Measurements from ENCODE around the gene GNG3.
"Not testable (repeated sequence)": the region's sequence is repeated elsewhere in the genome, so short reads cannot be mapped to it uniquely, and the experiment has no call there.

Gene GNG3

GRCh38 chr11:62667460-62667859 is 40.0 kb upstream of the GNG3 start:
- Histone ChIP-seq H3K27me3 (replicated peaks in 2 of 5; ENCODE audit: control insufficient read depth in 4 of 5, insufficient read depth in 5 of 5, low read length in 4 of 5) (no peaks in the 10 kb centered on the region), H3K36me3 (ENCODE audit: control insufficient read depth in 4 of 4, insufficient read depth in 4 of 4, low read length in 3 of 4) (peaks cover 0 to 36% (median 14%) of the 10 kb centered on the region in 4 experiments), H3K4me1 (ENCODE audit: control extremely low read depth in 1 of 4, control insufficient read depth in 4 of 4, insufficient read depth in 4 of 4, low read length in 3 of 4) (peaks cover 4 to 55% (median 44%) of the 10 kb centered on the region in 4 experiments), H3K9me3 (ENCODE audit: control extremely low read depth in 1 of 5, control insufficient read depth in 4 of 5, insufficient read depth in 2 of 5, low read depth in 1 of 5, low read length in 4 of 5) (no peaks in the 10 kb centered on the region), H3K4me3 (ENCODE audit: control insufficient read depth in 1 of 7, extremely low read depth in 1 of 7, insufficient read depth in 4 of 7, low read depth in 2 of 7, low read length in 6 of 7) (peak overlapping the region in 1 of 7 experiments; percentile 96), H3K27ac (ENCODE audit: insufficient read depth in 1 of 2, low read depth in 1 of 2, low read length in 2 of 2, poor library complexity in 1 of 2, severe bottlenecking in 2 of 2) (peak overlapping the region in 1 of 2 experiments; percentile 9)
- WGBS (ENCODE audit: insufficient coverage): no CpG with 5 or more reads among the region's 2 CpGs
- POLR2A ChIA-PET: interaction anchor here (0.8 to 1.0 kb wide), 2 partner anchors 76 to 124 kb away, joined by 3 read pairs; partner anchors contain the start of gene TUT1
- CTCF ChIA-PET: interaction anchor here (1.0 to 9.4 kb wide), 9 partner anchors 8 to 74 kb away, joined by 3 to 33 read pairs (median 13); partner anchors contain the start of genes GANAB, TUT1 and UBXN1
- DNase-seq: no peak

- Histone ChIP-seq H3K27me3 (replicated peaks in 2 of 5; ENCODE audit: control insufficient read depth in 4 of 5, insufficient read depth in 5 of 5, low read length in 4 of 5) (no peaks in the 10 kb centered on the region), H3K9me3 (ENCODE audit: control extremely low read depth in 1 of 5, control insufficient read depth in 4 of 5, insufficient read depth in 2 of 5, low read depth in 1 of 5, low read length in 4 of 5) (no peaks in the 10 kb centered on the region), H3K27ac (ENCODE audit: insufficient read depth in 1 of 2, low read depth in 1 of 2, low read length in 2 of 2, poor library complexity in 1 of 2, severe bottlenecking in 2 of 2) (peak overlapping the region in 1 of 2 experiments; percentile 59), H3K36me3 (ENCODE audit: control insufficient read depth in 4 of 4, insufficient read depth in 4 of 4, low read length in 3 of 4) (peaks cover 0 to 39% (median 14%) of the 10 kb centered on the region in 4 experiments), H3K4me1 (ENCODE audit: control extremely low read depth in 1 of 4, control insufficient read depth in 4 of 4, insufficient read depth in 4 of 4, low read length in 3 of 4) (peaks cover 4 to 63% (median 45%) of the 10 kb centered on the region in 4 experiments), H3K4me3 (ENCODE audit: control insufficient read depth in 1 of 7, extremely low read depth in 1 of 7, insufficient read depth in 4 of 7, low read depth in 2 of 7, low read length in 6 of 7) (peak overlapping the region in 1 of 7 experiments; percentile 34)
- DNase-seq: no peak
- POLR2A ChIA-PET: interaction anchor here (2.3 to 2.5 kb wide), 2 partner anchors 17 to 23 kb away, joined by 7 to 16 read pairs; partner anchors contain the start of genes GANAB and INTS5
- 100% methylated on average over 3 of the region's 4 CpGs for whole genome bisulfite sequencing (ENCODE audit: insufficient coverage)
- CTCF ChIA-PET: interaction anchor here (0.8 to 9.4 kb wide), 5 partner anchors 11 to 57 kb away, joined by 3 to 33 read pairs (median 9); partner anchors contain the start of genes EML3, GANAB, ROM1 and UBXN1
Observed at GRCh38 chr11:62669420-62670161, 37.9 kb upstream of the GNG3 start.

- DNase-seq: peak in 2 of 3 donors; percentile 72 to 79
- POLR2A ChIA-PET: interaction anchor here (0.9 to 2.6 kb wide), 8 partner anchors 10 to 185 kb away, joined by 3 to 20 read pairs (median 6); partner anchors contain the start of genes GANAB, INTS5, TTC9C and TUT1
- no peaks in the 10 kb centered on the region for H3K9me3 ChIP-seq (ENCODE audit: control extremely low read depth in 1 of 5, control insufficient read depth in 4 of 5, insufficient read depth in 2 of 5, low read depth in 1 of 5, low read length in 4 of 5)
- H3K4me1 ChIP-seq (ENCODE audit: control extremely low read depth in 1 of 4, control insufficient read depth in 4 of 4, insufficient read depth in 4 of 4, low read length in 3 of 4): peaks cover under 1 to 55% (median 37%) of the 10 kb centered on the region in 4 experiments
- CTCF ChIA-PET: interaction anchor here (0.8 to 9.4 kb wide), 9 partner anchors 10 to 79 kb away, joined by 3 to 33 read pairs (median 4); partner anchors contain the start of genes GANAB and TUT1
- H3K27ac ChIP-seq (ENCODE audit: insufficient read depth in 1 of 2, low read depth in 1 of 2, low read length in 2 of 2, poor library complexity in 1 of 2, severe bottlenecking in 2 of 2): peak overlapping the region; percentile 84 to 89
- WGBS (ENCODE audit: insufficient coverage): 0% methylated on average over 14 of the region's 17 CpGs
- H3K4me3 ChIP-seq (ENCODE audit: control insufficient read depth in 1 of 7, extremely low read depth in 1 of 7, insufficient read depth in 4 of 7, low read depth in 2 of 7, low read length in 6 of 7): peak overlapping the region; percentile 82 to 100 (median 94)
- H3K27me3 ChIP-seq (replicated peaks in 2 of 5; ENCODE audit: control insufficient read depth in 4 of 5, insufficient read depth in 5 of 5, low read length in 4 of 5): no peaks in the 10 kb centered on the region
- peaks cover 2 to 38% (median 17%) of the 10 kb centered on the region in 4 experiments for H3K36me3 ChIP-seq (ENCODE audit: control insufficient read depth in 4 of 4, insufficient read depth in 4 of 4, low read length in 3 of 4)
Observed at GRCh38 chr11:62671236-62671607, 36.3 kb upstream of the GNG3 start.

- under 1% methylated on average over 57 of the region's 59 CpGs for WGBS (ENCODE audit: insufficient coverage)
- DNase-seq: peak; percentile 92 to 96 (median 94)
- H3K36me3 ChIP-seq (ENCODE audit: control insufficient read depth in 4 of 4, insufficient read depth in 4 of 4, low read length in 3 of 4): peaks cover 2 to 38% (median 20%) of the 10 kb centered on the region in 4 experiments
- H3K9me3 ChIP-seq (ENCODE audit: control extremely low read depth in 1 of 5, control insufficient read depth in 4 of 5, insufficient read depth in 2 of 5, low read depth in 1 of 5, low read length in 4 of 5): no peaks in the 10 kb centered on the region
- ChIA-PET POLR2A (interaction anchor here (0.6 to 2.6 kb wide), 10 partner anchors 9 to 184 kb away, joined by 3 to 20 read pairs (median 6); partner anchors contain the start of genes GANAB, INTS5, NXF1 and TTC9C), CTCF (interaction anchor here (0.7 to 9.4 kb wide), 13 partner anchors 10 to 80 kb away, joined by 3 to 33 read pairs (median 4); partner anchors contain the start of genes GANAB and TUT1)
- peak within 1 kb of the TSS; percentile 82 to 100 (median 94) for H3K4me3 ChIP-seq (ENCODE audit: control insufficient read depth in 1 of 7, extremely low read depth in 1 of 7, insufficient read depth in 4 of 7, low read depth in 2 of 7, low read length in 6 of 7)
- H3K27me3 ChIP-seq (replicated peaks in 2 of 5; ENCODE audit: control insufficient read depth in 4 of 5, insufficient read depth in 5 of 5, low read length in 4 of 5): no peaks in the 10 kb centered on the region
- peak within 1 kb of the TSS; percentile 84 to 89 for H3K27ac ChIP-seq (ENCODE audit: insufficient read depth in 1 of 2, low read depth in 1 of 2, low read length in 2 of 2, poor library complexity in 1 of 2, severe bottlenecking in 2 of 2)
- H3K4me1 ChIP-seq (ENCODE audit: control extremely low read depth in 1 of 4, control insufficient read depth in 4 of 4, insufficient read depth in 4 of 4, low read length in 3 of 4): peaks cover 0 to 49% (median 31%) of the 10 kb centered on the region in 4 experiments
Observed at GRCh38 chr11:62671608-62672389, 35.7 kb upstream of the GNG3 start, which contains the start of the genes LBHD1 and UQCC3. TSS of gene LBHD1 (minus strand) at chr11:62672267. CDS start at chr11:62670031, 2,236 bp downstream. TSS of gene UQCC3 (plus strand) at chr11:62671673. CDS start at chr11:62671746, 73 bp downstream.

GRCh38 chr11:62673196-62673525 is 34.3 kb upstream of the GNG3 start:
- no peak for DNase-seq
- Histone ChIP-seq H3K27me3 (replicated peaks in 2 of 5; ENCODE audit: control insufficient read depth in 4 of 5, insufficient read depth in 5 of 5, low read length in 4 of 5) (no peaks in the 10 kb centered on the region), H3K4me3 (ENCODE audit: control insufficient read depth in 1 of 7, extremely low read depth in 1 of 7, insufficient read depth in 4 of 7, low read depth in 2 of 7, low read length in 6 of 7) (peak overlapping the region in 1 of 7 experiments; percentile 100), H3K36me3 (ENCODE audit: control insufficient read depth in 4 of 4, insufficient read depth in 4 of 4, low read length in 3 of 4) (peaks cover 2 to 41% (median 26%) of the 10 kb centered on the region in 4 experiments), H3K9me3 (ENCODE audit: control extremely low read depth in 1 of 5, control insufficient read depth in 4 of 5, insufficient read depth in 2 of 5, low read depth in 1 of 5, low read length in 4 of 5) (no peaks in the 10 kb centered on the region), H3K4me1 (ENCODE audit: control extremely low read depth in 1 of 4, control insufficient read depth in 4 of 4, insufficient read depth in 4 of 4, low read length in 3 of 4) (peaks cover 0 to 47% (median 30%) of the 10 kb centered on the region in 4 experiments), H3K27ac (ENCODE audit: insufficient read depth in 1 of 2, low read depth in 1 of 2, low read length in 2 of 2, poor library complexity in 1 of 2, severe bottlenecking in 2 of 2) (peak overlapping the region in 1 of 2 experiments; percentile 52)
- ChIA-PET CTCF (interaction anchor here (0.7 to 5.0 kb wide), 7 partner anchors 6 to 61 kb away, joined by 3 to 29 read pairs (median 4); partner anchors contain the start of genes C11orf98 and CSKMT), POLR2A (interaction anchor here (1.3 kb wide), 1 partner anchor 20 kb away, joined by 4 read pairs; the partner anchor contains the start of gene INTS5)
- 100% methylated on average over 1 of the region's 2 CpGs for WGBS (ENCODE audit: insufficient coverage)

GRCh38 chr11:62675415-62675814 is 32.1 kb upstream of the GNG3 start:
- CTCF ChIA-PET: interaction anchor here (0.8 to 5.0 kb wide), 2 partner anchors 9 to 62 kb away, joined by 3 to 29 read pairs; partner anchors contain the start of genes C11orf98 and CSKMT
- DNase-seq; H3K4me3 ChIP-seq (ENCODE audit: control insufficient read depth in 1 of 7, extremely low read depth in 1 of 7, insufficient read depth in 4 of 7, low read depth in 2 of 7, low read length in 6 of 7); H3K9me3 ChIP-seq (ENCODE audit: control extremely low read depth in 1 of 5, control insufficient read depth in 4 of 5, insufficient read depth in 2 of 5, low read depth in 1 of 5, low read length in 4 of 5); H3K27me3 ChIP-seq (replicated peaks in 2 of 5; ENCODE audit: control insufficient read depth in 4 of 5, insufficient read depth in 5 of 5, low read length in 4 of 5); POLR2A ChIA-PET; H3K27ac ChIP-seq (ENCODE audit: insufficient read depth in 1 of 2, low read depth in 1 of 2, low read length in 2 of 2, poor library complexity in 1 of 2, severe bottlenecking in 2 of 2): not testable (repeated sequence)
- peaks cover 2 to 32% (median 25%) of the 10 kb centered on the region in 4 experiments for H3K36me3 ChIP-seq (ENCODE audit: control insufficient read depth in 4 of 4, insufficient read depth in 4 of 4, low read length in 3 of 4)
- H3K4me1 ChIP-seq (ENCODE audit: control extremely low read depth in 1 of 4, control insufficient read depth in 4 of 4, insufficient read depth in 4 of 4, low read length in 3 of 4): peaks cover 2 to 42% (median 36%) of the 10 kb centered on the region in 4 experiments
- 98% methylated on average over 9 of the region's 10 CpGs for WGBS (ENCODE audit: insufficient coverage)

Data from common myeloid progenitor, CD34-positive (primary cell).